H1 (cell line): Measurements from ENCODE around the gene TACC2. TPM values are rescaled to one million over a fixed set of nuclear protein-coding genes. Genes with fewer than 3 reads are reported as not detected.

Source experiments
- CTCF ChIA-PET: fragments of 300-600 bp; sonication (Branson Sonifier 250); formaldehyde crosslinking; loops from one replicate; lab custom pipeline; 2021; ENCODE audit not compliant: partially characterized antibody; lab: Charles Lee
- POLR2A ChIA-PET: fragments of 300-600 bp; sonication (Branson Sonifier 250); formaldehyde crosslinking; loops from one replicate; lab custom pipeline; 2021; ENCODE audit warnings: inconsistent platforms; ENCODE audit not compliant: partially characterized antibody; lab: Charles Lee
- DNase-seq, 2 experiments: peaks; one replicate each; pipeline versions ENCODE4 v3.0.0 to v3.0.0-alpha.2; 2010 to 2022; ENCODE audit warnings: low spot score in 2 of 2, low read depth in 1 of 2, mixed read lengths in 1 of 2
- FAIRE-seq: peaks from 2 replicates; lab custom pipeline; 2011; peaks lifted over from hg19 to GRCh38; lab: Jason Lieb, UNC
- H2AFZ ChIP-seq: 2 replicates; pipeline ENCODE4 v1.8.1; 2012; ENCODE audit warnings: low read length, inconsistent platforms
- H2AK5ac ChIP-seq: 2 replicates; pipeline ENCODE4 v1.6.1; 2013; ENCODE audit warnings: low read depth, low read length
- H2BK120ac ChIP-seq: replicated peaks from 2 replicates; pipeline ENCODE3; 2013; ENCODE audit warnings: low read depth, low read length, inconsistent platforms
- H2BK12ac ChIP-seq: 2 replicates; pipeline ENCODE4 v1.6.1; 2013; ENCODE audit warnings: low read depth, low read length
- H2BK15ac ChIP-seq: 2 replicates; pipeline ENCODE4 v1.6.1; 2013; ENCODE audit warnings: low read length
- H2BK20ac ChIP-seq: 2 replicates; pipeline ENCODE4 v1.6.1; 2013; ENCODE audit warnings: low read length
- H2BK5ac ChIP-seq: 2 replicates; pipeline ENCODE4 v1.6.1; 2013; ENCODE audit warnings: low read depth, low read length
- H3K14ac ChIP-seq: 2 replicates; pipeline ENCODE4 v1.6.1; 2013; ENCODE audit warnings: inconsistent platforms; ENCODE audit not compliant: insufficient read length
- H3K18ac ChIP-seq: 2 replicates; pipeline ENCODE4 v1.6.1; 2013; ENCODE audit warnings: low read length; ENCODE audit errors: extremely low read depth
- H3K23ac ChIP-seq: 2 replicates; pipeline ENCODE4 v1.6.1; 2013; ENCODE audit warnings: inconsistent platforms; ENCODE audit not compliant: insufficient read length
- H3K23me2 ChIP-seq: 2 replicates; pipeline ENCODE4 v1.6.1; 2013; ENCODE audit warnings: low read depth, low read length
- H3K27ac ChIP-seq: 2 replicates; pipeline ENCODE4 v1.6.1; 2011; ENCODE audit warnings: low read depth, low read length, inconsistent platforms
- H3K27me3 ChIP-seq, 4 experiments: replicated peaks in 1 of 4; 1 replicate in 1 of 4; 2 replicates in 3 of 4; pipeline versions ENCODE4 v1.6.1 to v1.8.1; 2011 to 2013; ENCODE audit warnings: low read length in 3 of 4, mild to moderate bottlenecking in 3 of 4, inconsistent platforms in 2 of 4, mixed read lengths in 2 of 4, moderate library complexity in 1 of 4; ENCODE audit not compliant: control insufficient read depth in 3 of 4, insufficient read depth in 3 of 4; ENCODE audit errors: extremely low read depth in 1 of 4
- H3K36me3 ChIP-seq, 4 experiments: 2 replicates each; pipeline versions ENCODE4 v1.6.1 to v1.8.1; 2011 to 2013; ENCODE audit warnings: mild to moderate bottlenecking in 4 of 4, low read length in 3 of 4, moderate library complexity in 2 of 4, control low read depth in 1 of 4, inconsistent platforms in 1 of 4; ENCODE audit not compliant: insufficient read depth in 4 of 4, control insufficient read depth in 2 of 4
- H3K4ac ChIP-seq: replicated peaks from 2 replicates; pipeline ENCODE3; 2013; ENCODE audit warnings: low read length, low read depth, mixed read lengths, inconsistent platforms; ENCODE audit not compliant: insufficient read length
- H3K4me1 ChIP-seq, 4 experiments: replicated peaks in 1 of 4; 1 replicate in 1 of 4; 2 replicates in 3 of 4; pipeline versions ENCODE4 v1.6.1 to v1.8.1; 2011 to 2013; ENCODE audit warnings: low read length in 3 of 4, inconsistent platforms in 2 of 4, mixed read lengths in 1 of 4; ENCODE audit not compliant: insufficient read depth in 4 of 4, control insufficient read depth in 3 of 4
- H3K4me2 ChIP-seq, 2 experiments: 2 replicates each; pipeline versions ENCODE4 v1.6.1 to v1.8.1; 2011 to 2013; ENCODE audit warnings: low read depth in 2 of 2, low read length in 2 of 2, control low read depth in 1 of 2, inconsistent platforms in 1 of 2, mild to moderate bottlenecking in 1 of 2; ENCODE audit not compliant: insufficient read depth in 1 of 2
- H3K4me3 ChIP-seq, 4 experiments: fragments of 200-600, 300-600 bp in 1 of 4; sonication (generic), shearing (Covaris generic), sonication (Bioruptor Twin) in 1 of 4; 2 replicates each; pipeline versions ENCODE4 v1.5.1 to v1.8.1; 2011 to 2016; ENCODE audit warnings: low read length in 4 of 4, low read depth in 3 of 4, control low read depth in 2 of 4, inconsistent platforms in 2 of 4, mild to moderate bottlenecking in 2 of 4, mixed read lengths in 1 of 4, moderate library complexity in 1 of 4; ENCODE audit not compliant: insufficient read depth in 2 of 4; ENCODE audit errors: extremely low read depth in 1 of 4
- H3K56ac ChIP-seq: replicated peaks from 2 replicates; pipeline ENCODE3; 2013; ENCODE audit warnings: low read depth, mild to moderate bottlenecking, mixed read lengths, low read length, inconsistent platforms; ENCODE audit not compliant: insufficient read length
- H3K79me1 ChIP-seq: 2 replicates; pipeline ENCODE4 v1.6.1; 2013; ENCODE audit warnings: low read depth, low read length, control low read depth
- H3K79me2 ChIP-seq, 2 experiments: 2 replicates each; pipeline versions ENCODE4 v1.6.1 to v1.8.1; 2012 to 2013; ENCODE audit warnings: low read length in 2 of 2, mild to moderate bottlenecking in 2 of 2, inconsistent platforms in 1 of 2; ENCODE audit not compliant: insufficient read depth in 2 of 2, control insufficient read depth in 1 of 2
- H3K9ac ChIP-seq, 4 experiments: replicated peaks in 1 of 4; 1 replicate in 1 of 4; 2 replicates in 3 of 4; pipeline versions ENCODE4 v1.6.1 to v1.8.1; 2011 to 2013; ENCODE audit warnings: low read depth in 3 of 4, low read length in 3 of 4, control low read depth in 2 of 4, mild to moderate bottlenecking in 2 of 4, moderate library complexity in 2 of 4, inconsistent platforms in 1 of 4; ENCODE audit errors: extremely low read depth in 1 of 4
- H3K9me3 ChIP-seq, 2 experiments: 2 replicates each; pipeline versions ENCODE4 v1.6.1 to v1.8.1; 2012 to 2013; ENCODE audit warnings: mild to moderate bottlenecking in 2 of 2, moderate library complexity in 2 of 2, control low read depth in 1 of 2, inconsistent platforms in 1 of 2, low read depth in 1 of 2, low read length in 1 of 2, mixed read lengths in 1 of 2; ENCODE audit not compliant: insufficient read depth in 2 of 2
- H4K20me1 ChIP-seq, 2 experiments: replicated peaks in 1 of 2; 2 replicates each; pipeline versions ENCODE3 to v1.8.1; 2011 to 2013; ENCODE audit warnings: inconsistent platforms in 2 of 2, low read length in 2 of 2, mild to moderate bottlenecking in 1 of 2; ENCODE audit not compliant: insufficient read depth in 2 of 2, control insufficient read depth in 1 of 2
- H4K5ac ChIP-seq: 2 replicates; pipeline ENCODE4 v1.6.1; 2013; ENCODE audit warnings: low read length, low read depth, mixed read lengths, inconsistent platforms; ENCODE audit not compliant: insufficient read length
- H4K8ac ChIP-seq: 2 replicates; pipeline ENCODE4 v1.8.0; 2013; ENCODE audit warnings: mild to moderate bottlenecking, moderate library complexity, low read length, inconsistent platforms; ENCODE audit not compliant: insufficient read depth; ENCODE audit errors: extremely low read depth
- H4K91ac ChIP-seq: replicated peaks from 2 replicates; pipeline ENCODE3; 2013; ENCODE audit warnings: low read length, mixed read lengths, inconsistent platforms; ENCODE audit not compliant: insufficient read length
- ATF3 ChIP-seq: IDR thresholded peaks from 2 replicates; pipeline ENCODE4 v1.6.1; 2011; ENCODE audit warnings: low read depth, mild to moderate bottlenecking, low read length; ENCODE audit not compliant: insufficient read depth
- BACH1 ChIP-seq: IDR thresholded peaks from 2 replicates; pipeline ENCODE4 v1.6.1; 2012; ENCODE audit warnings: low read length, improper control_type of control experiment
- CBX5 ChIP-seq: fragments of 300-800, 300-1000 bp; sonication (generic); IDR thresholded peaks from 2 replicates; pipeline ENCODE4 v1.7.1; 2016; ENCODE audit warnings: antibody characterized with exemption, low read length, low read depth
- CTBP2 ChIP-seq: IDR thresholded peaks from 2 replicates; pipeline ENCODE4 v1.7.0; 2011; ENCODE audit warnings: borderline replicate concordance, mild to moderate bottlenecking, moderate library complexity, mixed read lengths, low read length; ENCODE audit not compliant: insufficient read depth, insufficient read length
- EGR1 ChIP-seq: IDR thresholded peaks from 2 replicates; pipeline ENCODE4 v1.6.1; 2011; ENCODE audit warnings: low read depth, low read length, borderline replicate concordance
- EP300 ChIP-seq, 2 experiments: IDR thresholded peaks; 1 replicate in 1 of 2; 2 replicates in 1 of 2; pipeline ENCODE4 v1.6.1; 2011 to 2012; ENCODE audit warnings: low read depth in 2 of 2, low read length in 2 of 2, mild to moderate bottlenecking in 2 of 2, borderline replicate concordance in 1 of 2, inconsistent platforms in 1 of 2, moderate library complexity in 1 of 2
- FOSL1 ChIP-seq: IDR thresholded peaks from 2 replicates; pipeline ENCODE4 v1.6.1; 2011; ENCODE audit warnings: mild to moderate bottlenecking, low read depth, low read length, moderate library complexity; ENCODE audit not compliant: insufficient read depth
- NANOG ChIP-seq: IDR thresholded peaks from 2 replicates; pipeline ENCODE4 v1.6.1; 2011; ENCODE audit warnings: low read length, low read depth, mild to moderate bottlenecking, inconsistent platforms; ENCODE audit not compliant: insufficient read depth, poor library complexity, severe bottlenecking
- RAD21 ChIP-seq, 2 experiments: IDR thresholded peaks in 1 of 2; conservative IDR thresholded peaks in 1 of 2; 2 replicates each; pipeline ENCODE4 v1.6.1; 2011; ENCODE audit warnings: low read depth in 2 of 2, low read length in 2 of 2, improper control_type of control experiment in 1 of 2, inconsistent platforms in 1 of 2, mild to moderate bottlenecking in 1 of 2, moderate library complexity in 1 of 2
- WGBS, 2 experiments: shearing (Covaris generic) in 1 of 2; methylation state at CpG; one replicate each; pipeline versions ENCODE4 v1.1.6 to v1.1.7; 2013 to 2015; ENCODE audit warnings: low lambda C conversion rate in 2 of 2, mixed read lengths in 2 of 2, inconsistent platforms in 1 of 2, low coverage in 1 of 2, missing lambda C conversion rate in 1 of 2; ENCODE audit not compliant: insufficient replicate concordance in 2 of 2, insufficient coverage in 1 of 2, insufficient read length in 1 of 2; ENCODE audit errors: extremely low coverage in 1 of 2, missing lambda C conversion rate in 1 of 2; 5-methylcytosine and 5-hydroxymethylcytosine counted together
- polyA plus RNA-seq, 7 experiments: library from polyadenylated mRNA; depleted of rRNA in 3 of 7; stranded (reverse) in 5 of 7; unstranded in 2 of 7; fragments of >200 nt in 5 of 7; fragments of 200-250 nt in 2 of 7; gene quantifications; 1 replicate in 5 of 7; 2 replicates in 1 of 7; 4 replicates in 1 of 7; pipeline versions ENCODE4 v1.2.1 to v1.2.3, GENCODE V29; 2011 to 2013; ENCODE audit warnings: missing spikeins in 2 of 7, mixed read lengths in 2 of 7
- total RNA-seq: library from RNA; stranded (reverse); fragmentation: NEBNext Ultra II Directional; extraction: Animal tissue kit (Norgen Biotek cat#: 25700); gene quantifications from 2 replicates; pipeline ENCODE4 v1.2.1, GENCODE V29; 2021
- TF ChIP-seq, protein P1 (sequence below): IDR thresholded peaks from 2 replicates; pipeline ENCODE4 v1.6.1; 2012; ENCODE audit warnings: low read length, inconsistent platforms

Gene TACC2
- total and polyA plus RNA-seq, 2 of the 8 experiments (the other 6 are each of a cell fraction or from before 2014, with no cell fraction given): 21.2 to 46.6 TPM

GRCh38 chr10:122124342-122124741 is 135.4 kb downstream of the TACC2 start:
- Histone ChIP-seq H4K8ac (peak overlapping the region; percentile 75; the same call in 1 of the 2 replicates), H2BK12ac (no peak overlapping the region), H4K20me1 (peaks cover 3 to 6% of the 10 kb centered on the region in 2 experiments), H3K9ac (no peak overlapping the region), H2AFZ (no peak overlapping the region), H2BK120ac (no peak overlapping the region), H3K4me3 (no peak overlapping the region), H3K18ac (no peak overlapping the region), H3K27ac (no peak overlapping the region), H2AK5ac (no peak overlapping the region), H4K5ac (no peak overlapping the region), H3K27me3 (no peaks in the 10 kb centered on the region), H3K4me1 (peaks cover 4 to 16% (median 10%) of the 10 kb centered on the region in 4 experiments; a peak in 6 of 7 replicates), H4K91ac (no peak overlapping the region), H3K79me1 (peaks cover 5% of the 10 kb centered on the region), H3K79me2 (peaks cover 0 to 25% of the 10 kb centered on the region in 2 experiments; a peak in 2 of 4 replicates), H3K4me2 (peak overlapping the region in 1 of 2 experiments; percentile 28; a peak in 1 of 4 replicates), H2BK20ac (no peak overlapping the region), H3K56ac (no peak overlapping the region), H2BK15ac (no peak overlapping the region), H3K9me3 (no peaks in the 10 kb centered on the region), H2BK5ac (peak overlapping the region; percentile 75; the same call in 1 of the 2 replicates), H3K23me2 (no peaks in the 10 kb centered on the region), H3K14ac (peak overlapping the region; percentile 90), H3K23ac (no peak overlapping the region), H3K4ac (peak overlapping the region; percentile 63), H3K36me3 (no peaks in the 10 kb centered on the region)
- ChIA-PET CTCF (interaction anchor here (0.8 to 3.6 kb wide), 2 partner anchors 17 to 38 kb away, joined by 3 to 17 read pairs; no protein-coding TSS in a partner anchor), POLR2A (interaction anchor here (1.2 to 3.0 kb wide), 2 partner anchors 11 to 12 kb away, joined by 3 to 22 read pairs; no protein-coding TSS in a partner anchor)
- WGBS, 2 experiments: 81% methylated on average over 9 of the region's 9 CpGs; no CpG with 5 or more reads in 1 of the 2 experiments
- DNase-seq: no peak
- FAIRE-seq: no peak
- TF ChIP-seq BACH1 (no peak), CBX5 (no peak), NANOG (no peak), ATF3 (no peak), FOSL1 (no peak), EGR1 (no peak), EP300 (IDR thresholded peaks at IDR 0.05; ENCODE audit: borderline replicate concordance in 1 of 2, low read depth in 2 of 2, low read length in 2 of 2) (no peak), CTBP2 (no peak), RAD21 (IDR thresholded peaks at IDR 0.05 in 1 of 2, conservative IDR thresholded peaks at IDR 0.05 in 1 of 2; ENCODE audit: low read depth in 2 of 2, low read length in 2 of 2) (no peak)
- TF ChIP-seq, protein P1, sequence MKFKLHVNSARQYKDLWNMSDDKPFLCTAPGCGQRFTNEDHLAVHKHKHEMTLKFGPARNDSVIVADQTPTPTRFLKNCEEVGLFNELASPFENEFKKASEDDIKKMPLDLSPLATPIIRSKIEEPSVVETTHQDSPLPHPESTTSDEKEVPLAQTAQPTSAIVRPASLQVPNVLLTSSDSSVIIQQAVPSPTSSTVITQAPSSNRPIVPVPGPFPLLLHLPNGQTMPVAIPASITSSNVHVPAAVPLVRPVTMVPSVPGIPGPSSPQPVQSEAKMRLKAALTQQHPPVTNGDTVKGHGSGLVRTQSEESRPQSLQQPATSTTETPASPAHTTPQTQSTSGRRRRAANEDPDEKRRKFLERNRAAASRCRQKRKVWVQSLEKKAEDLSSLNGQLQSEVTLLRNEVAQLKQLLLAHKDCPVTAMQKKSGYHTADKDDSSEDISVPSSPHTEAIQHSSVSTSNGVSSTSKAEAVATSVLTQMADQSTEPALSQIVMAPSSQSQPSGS: no peak
